Tibial artery (tissue), 4 donors: ENCODE results near the gene LRRC26.

Source experiments
- DNase-seq, 2 donors: peaks; one replicate each; pipeline ENCODE4 v3.0.0-alpha.2; 2019
- H3K27ac ChIP-seq, 2 donors: fragments of 200-600 bp; sonication (generic) in 1 of 2; 1 replicate in 1 of 2; 2 replicates in 1 of 2; pipeline ENCODE4 v1.5.1; 2018 to 2019; ENCODE audit warnings: mild to moderate bottlenecking in 1 of 2
- H3K27me3 ChIP-seq, 2 donors: fragments of 200-600 bp; sonication (generic) in 1 of 2; one replicate each; pipeline versions ENCODE4 v1.5.1 to v1.6.0; 2016 to 2019
- H3K36me3 ChIP-seq, 3 donors: fragments of 200-600 bp; sonication (generic) in 2 of 3; one replicate each; pipeline ENCODE4 v1.5.1; 2016 to 2019; ENCODE audit warnings: mild to moderate bottlenecking in 2 of 3
- H3K4me1 ChIP-seq, 4 donors: fragments of 200-600 bp; sonication (generic) in 2 of 4; 1 replicate in 3 of 4; 2 replicates in 1 of 4; pipeline ENCODE4 v1.5.1; 2016 to 2019
- H3K4me3 ChIP-seq, 2 donors: fragments of 200-600 bp; sonication (generic) in 1 of 2; 1 replicate in 1 of 2; 2 replicates in 1 of 2; pipeline ENCODE4 v1.5.1; 2018 to 2019; ENCODE audit warnings: mild to moderate bottlenecking in 2 of 2
- H3K9me3 ChIP-seq, 3 donors: fragments of 200-600 bp; sonication (generic) in 1 of 3; one replicate each; pipeline ENCODE4 v1.5.1; 2016 to 2019
- CTCF ChIP-seq, 2 experiments: fragments of 200-600 bp in 1 of 2; fragments of 450-650 bp in 1 of 2; IDR thresholded peaks; one replicate each; pipeline ENCODE4 v1.5.1; 2017 to 2019; ENCODE audit warnings: antibody characterized with exemption in 2 of 2, mild to moderate bottlenecking in 1 of 2, moderate library complexity in 1 of 2
- intact Hi-C: fragments of 100-400 bp; cut with DNase I; formaldehyde crosslinking; loops from one replicate; pipeline ENCODE4 v1.15.0; 2023; ENCODE audit warnings: low total_unique reads

Gene LRRC26

GRCh38 chr9:137141976-137142936 lies 27.6 kb downstream of the LRRC26 start:
- peaks cover 0 to 94% of the 10 kb centered on the region in 2 donors for H3K27me3 ChIP-seq
- H3K9me3 ChIP-seq, result no peaks in the 10 kb centered on the region
- DNase-seq, result no peak
- intact Hi-C loops, result no loop called here
- H3K27ac ChIP-seq, result no peak overlapping the region
- TF ChIP-seq CTCF (IDR thresholded peaks at IDR 0.05), result no peak
- H3K4me1 ChIP-seq, result peaks cover 0 to 9% (median 5%) of the 10 kb centered on the region in 4 donors
- no peaks in the 10 kb centered on the region for H3K36me3 ChIP-seq
- H3K4me3 ChIP-seq, result no peak overlapping the region

- Histone ChIP-seq H3K27me3 (peaks cover 0 to 94% of the 10 kb centered on the region in 2 donors), H3K27ac (no peak overlapping the region), H3K4me1 (peaks cover 0 to 9% (median 5%) of the 10 kb centered on the region in 4 donors), H3K9me3 (no peaks in the 10 kb centered on the region), H3K36me3 (no peaks in the 10 kb centered on the region), H3K4me3 (no peak overlapping the region)
- TF ChIP-seq CTCF (IDR thresholded peaks at IDR 0.05), result no peak
- DNase-seq, result no peak
- intact Hi-C loops, result no loop called here
These were observed 28.6 kb downstream of the LRRC26 start for GRCh38 chr9:137141050-137141810.

- no peaks in the 10 kb centered on the region for H3K36me3 ChIP-seq
- no peak overlapping the region for H3K4me3 ChIP-seq
- peaks cover 0 to 9% (median 5%) of the 10 kb centered on the region in 4 donors for H3K4me1 ChIP-seq
- H3K27ac ChIP-seq, result no peak overlapping the region
- intact Hi-C loops, result no loop called here
- DNase-seq, result no peak
- no peak for TF ChIP-seq CTCF (IDR thresholded peaks at IDR 0.05)
- H3K9me3 ChIP-seq, result no peaks in the 10 kb centered on the region
- peaks cover 0 to 94% of the 10 kb centered on the region in 2 donors for H3K27me3 ChIP-seq
These were observed 29.5 kb downstream of the LRRC26 start for GRCh38 chr9:137140151-137141012.

- Histone ChIP-seq H3K27ac (no peak overlapping the region), H3K4me3 (no peak overlapping the region), H3K36me3 (no peaks in the 10 kb centered on the region), H3K4me1 (peaks cover 0 to 9% (median 5%) of the 10 kb centered on the region in 4 donors), H3K27me3 (peaks cover 0 to 99% of the 10 kb centered on the region in 2 donors), H3K9me3 (no peaks in the 10 kb centered on the region)
- no peak for TF ChIP-seq CTCF (IDR thresholded peaks at IDR 0.05)
- intact Hi-C loops, result no loop called here
- DNase-seq, result no peak
These were observed 30.2 kb downstream of the LRRC26 start for GRCh38 chr9:137139468-137140150.
